ENCODE measurements around the gene SPATA2L. TPM values are rescaled to one million over a fixed set of nuclear protein-coding genes. Genes with fewer than 3 reads are reported as not detected.

Gene SPATA2L, protein sequence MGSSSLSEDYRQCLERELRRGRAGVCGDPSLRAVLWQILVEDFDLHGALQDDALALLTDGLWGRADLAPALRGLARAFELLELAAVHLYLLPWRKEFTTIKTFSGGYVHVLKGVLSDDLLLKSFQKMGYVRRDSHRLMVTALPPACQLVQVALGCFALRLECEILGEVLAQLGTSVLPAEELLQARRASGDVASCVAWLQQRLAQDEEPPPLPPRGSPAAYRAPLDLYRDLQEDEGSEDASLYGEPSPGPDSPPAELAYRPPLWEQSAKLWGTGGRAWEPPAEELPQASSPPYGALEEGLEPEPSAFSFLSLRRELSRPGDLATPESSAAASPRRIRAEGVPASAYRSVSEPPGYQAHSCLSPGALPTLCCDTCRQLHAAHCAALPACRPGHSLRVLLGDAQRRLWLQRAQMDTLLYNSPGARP
- 9.4 to 11.4 TPM (median 10.8 TPM) in 5 replicates for total RNA-seq (2022; extraction: Qiagen RNA extraction; ENCODE audit: low read depth)

DNA sequence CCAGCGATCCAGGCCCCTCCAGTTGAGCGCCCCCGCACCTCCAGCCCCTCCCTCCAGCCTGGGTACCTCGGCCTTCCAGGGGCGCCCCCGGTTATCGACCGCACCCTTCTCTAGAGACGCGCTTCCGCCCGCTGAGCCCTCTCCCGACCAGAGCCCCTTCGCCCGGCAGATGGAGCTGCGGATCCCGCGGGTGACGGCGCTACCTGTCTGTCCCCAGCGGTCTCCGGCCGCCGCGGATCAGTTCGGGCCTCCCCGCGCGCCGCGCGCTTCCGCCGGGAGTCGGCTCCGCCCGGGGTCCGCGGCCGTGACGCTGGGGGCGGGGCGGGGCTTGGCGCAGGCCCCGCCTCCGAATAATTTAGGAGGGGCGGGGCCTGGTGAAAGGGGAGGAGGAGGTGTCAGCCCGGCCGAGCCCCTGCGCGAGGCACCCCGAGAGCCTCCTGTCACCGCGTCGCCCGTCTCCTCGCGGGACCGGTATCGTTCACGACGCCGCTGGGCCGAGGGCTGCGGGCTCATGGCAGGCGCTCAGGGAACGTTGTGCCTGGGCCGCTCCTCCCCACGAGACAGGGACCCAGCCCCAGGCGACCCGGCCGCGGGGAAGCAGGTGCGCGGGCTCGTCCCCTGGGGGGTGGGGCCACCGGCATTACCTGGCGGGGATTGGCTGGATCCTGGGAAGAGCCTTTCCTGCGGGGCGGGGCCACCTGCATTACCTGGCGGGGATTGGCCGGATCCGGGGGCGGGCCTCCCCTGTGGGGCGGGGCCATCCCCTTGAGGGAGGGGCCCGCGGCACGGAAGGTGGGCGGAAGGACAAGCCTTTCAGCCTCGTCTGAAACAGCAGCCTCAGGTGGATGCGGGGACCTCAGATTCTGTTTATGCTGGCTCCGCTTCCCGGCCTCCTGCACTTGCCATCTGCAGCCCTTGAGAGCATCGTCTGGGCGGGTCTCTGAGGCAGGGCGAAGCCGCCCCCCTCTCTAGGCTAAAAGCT is at the start of gene SPATA2L:
SPATA2L (minus strand) TSS at position 281 of the 982 bp plus-strand sequence. CDS start 473 bp downstream, outside the sequence.

GRCh38 chr16:89720813-89721545 is 19.5 kb upstream of the SPATA2L start, which contains the start of the genes VPS9D1 and ZNF276:
Gene VPS9D1, minus strand, starts transcription at chr16:89720898. Its CDS starts 37 bp downstream, at chr16:89720861.
Gene ZNF276, plus strand, starts transcription at chr16:89721537. Its CDS starts 104 bp downstream, at chr16:89721641.

GRCh38 chr16:89686520-89687091 is 14.9 kb downstream of the SPATA2L start, which contains the start of gene CDK10:
Gene CDK10, plus strand, starts transcription at chr16:89686689. Its CDS starts 22 bp downstream, at chr16:89686711.

DNA sequence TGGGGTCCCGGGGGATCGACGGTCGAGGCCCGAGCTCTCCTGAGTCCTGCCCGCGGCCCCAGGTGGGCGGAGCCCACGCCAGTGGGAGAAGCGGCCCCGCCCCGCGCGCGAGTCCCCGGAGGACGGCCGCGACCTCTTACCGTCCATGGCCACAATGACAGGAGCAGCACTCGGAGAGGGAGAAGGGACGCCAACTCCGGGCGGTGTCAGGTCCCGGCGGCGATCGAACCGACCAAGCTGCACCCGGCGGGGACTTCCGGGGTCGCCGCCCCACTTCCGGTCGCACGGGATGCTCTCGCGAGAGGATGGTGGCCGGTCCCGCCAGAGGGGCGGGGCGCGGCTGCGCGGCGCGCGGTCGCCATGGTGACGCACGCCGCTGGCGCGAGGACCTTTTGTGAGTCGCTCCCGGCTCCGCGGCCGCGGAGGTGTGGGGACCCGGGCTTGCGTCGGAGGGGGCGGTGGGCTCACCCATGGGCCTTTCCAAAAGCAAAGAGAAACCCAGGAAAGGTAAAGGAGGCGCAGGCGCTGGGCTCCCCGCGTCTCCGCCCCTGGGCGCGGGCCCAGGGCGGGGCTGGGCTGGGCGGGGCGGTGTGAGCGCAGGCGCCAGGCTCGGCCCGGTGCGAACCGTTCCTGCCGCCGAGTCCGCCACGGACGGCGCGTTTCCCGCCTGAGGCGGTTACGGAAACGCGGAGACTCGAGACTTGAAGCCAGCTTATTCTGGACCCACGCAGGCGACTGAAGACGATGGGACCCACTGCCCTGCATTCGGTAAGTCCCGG is 43.9 kb downstream of the SPATA2L start, which contains the start of the genes CHMP1A and SPATA33:
CHMP1A (minus strand) TSS at position 267 of the 779 bp plus-strand sequence; CDS start at position 147, 120 bp downstream.
SPATA33 (plus strand) TSS at position 395 of the 779 bp plus-strand sequence; CDS start at position 471, 76 bp downstream.

Other genes starting within 250 kb of the SPATA2L start
- gene ANKRD11, start 211.1 kb downstream of the SPATA2L start, total RNA-seq (2022; extraction: Qiagen RNA extraction; ENCODE audit: low read depth), result 74.4 to 99.6 TPM (median 95.8 TPM) in 5 replicates
- 81.3 to 91.9 TPM (median 82.9 TPM) in 5 replicates for gene SPG7, start 193.3 kb downstream of the SPATA2L start, total RNA-seq (2022; extraction: Qiagen RNA extraction; ENCODE audit: low read depth)
- gene RPL13, start 141.0 kb downstream of the SPATA2L start, total RNA-seq (2022; extraction: Qiagen RNA extraction; ENCODE audit: low read depth), result 3,032 to 4,077 TPM (median 3,876 TPM) in 5 replicates
- gene CPNE7, start 125.9 kb downstream of the SPATA2L start, total RNA-seq (2022; extraction: Qiagen RNA extraction; ENCODE audit: low read depth), result 41.5 to 71.1 TPM (median 57.3 TPM) in 5 replicates
- 0.75 to 1.3 TPM (median 0.77 TPM) in 5 replicates for gene DPEP1, start 88.1 kb downstream of the SPATA2L start, total RNA-seq (2022; extraction: Qiagen RNA extraction; ENCODE audit: low read depth)
- 87.7 to 99.7 TPM (median 94.8 TPM) in 5 replicates for gene CHMP1A, start 44.0 kb downstream of the SPATA2L start, total RNA-seq (2022; extraction: Qiagen RNA extraction; ENCODE audit: low read depth)
- 14.6 to 17.0 TPM (median 15.5 TPM) in 5 replicates for gene SPATA33, start 43.9 kb downstream of the SPATA2L start, total RNA-seq (2022; extraction: Qiagen RNA extraction; ENCODE audit: low read depth)
- gene CDK10, start 15.0 kb downstream of the SPATA2L start, total RNA-seq (2022; extraction: Qiagen RNA extraction; ENCODE audit: low read depth), result 34.9 to 69.2 TPM (median 42.5 TPM) in 5 replicates
- gene VPS9D1, start 19.2 kb upstream of the SPATA2L start, total RNA-seq (2022; extraction: Qiagen RNA extraction; ENCODE audit: low read depth), result 3.0 to 4.8 TPM (median 4.6 TPM) in 5 replicates
- 15.0 to 18.8 TPM (median 17.4 TPM) in 5 replicates for gene ZNF276, start 19.8 kb upstream of the SPATA2L start, total RNA-seq (2022; extraction: Qiagen RNA extraction; ENCODE audit: low read depth)
- gene FANCA, start 114.9 kb upstream of the SPATA2L start, total RNA-seq (2022; extraction: Qiagen RNA extraction; ENCODE audit: low read depth), result 29.9 to 42.3 TPM (median 39.4 TPM) in 5 replicates
- gene SPIRE2, start 126.8 kb upstream of the SPATA2L start, total RNA-seq (2022; extraction: Qiagen RNA extraction; ENCODE audit: low read depth), result 4.2 to 8.4 TPM (median 7.7 TPM) in 5 replicates
- gene TCF25, start 171.9 kb upstream of the SPATA2L start, total RNA-seq (2022; extraction: Qiagen RNA extraction; ENCODE audit: low read depth), result 68.4 to 85.4 TPM (median 79.7 TPM) in 5 replicates
- gene MC1R, start 217.2 kb upstream of the SPATA2L start, total RNA-seq (2022; extraction: Qiagen RNA extraction; ENCODE audit: low read depth), result 6.8 to 8.0 TPM (median 7.3 TPM) in 5 replicates
- gene TUBB3, start 221.6 kb upstream of the SPATA2L start, total RNA-seq (2022; extraction: Qiagen RNA extraction; ENCODE audit: low read depth), result 187 to 246 TPM (median 205 TPM) in 5 replicates
- gene DEF8, start 247.1 kb upstream of the SPATA2L start, total RNA-seq (2022; extraction: Qiagen RNA extraction; ENCODE audit: low read depth), result 98.4 to 116 TPM (median 106 TPM) in 5 replicates